ENCODE results near the gene MYO3B.

Gene MYO3B

DNA sequence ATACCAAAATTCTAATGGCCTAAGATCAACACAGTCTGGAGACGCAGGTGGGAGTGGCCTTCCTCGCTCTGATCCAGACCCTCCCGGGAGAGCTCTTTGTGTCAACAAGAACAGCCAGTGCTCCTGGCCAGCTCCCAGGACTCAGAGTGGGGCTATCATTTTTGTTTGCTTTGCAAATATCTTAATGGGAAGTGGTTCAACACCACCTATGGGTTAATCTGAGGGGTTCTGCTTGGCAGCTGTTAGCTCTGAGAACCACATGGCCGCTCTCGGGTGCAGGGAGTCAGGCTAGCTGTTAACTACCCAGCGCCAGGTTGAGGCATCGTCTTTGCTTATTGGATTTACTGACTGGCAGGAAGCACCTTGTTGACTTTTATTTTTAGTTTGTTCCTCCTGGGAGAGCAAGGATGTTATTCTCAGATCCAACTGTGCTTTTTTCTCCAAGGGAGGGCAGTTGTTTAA is 352.4 kb downstream of the MYO3B start:
- no peak overlapping the region for H3K4me3 ChIP-seq (ENCODE audit: low read depth, low read length)
- TF ChIP-seq, protein P1, sequence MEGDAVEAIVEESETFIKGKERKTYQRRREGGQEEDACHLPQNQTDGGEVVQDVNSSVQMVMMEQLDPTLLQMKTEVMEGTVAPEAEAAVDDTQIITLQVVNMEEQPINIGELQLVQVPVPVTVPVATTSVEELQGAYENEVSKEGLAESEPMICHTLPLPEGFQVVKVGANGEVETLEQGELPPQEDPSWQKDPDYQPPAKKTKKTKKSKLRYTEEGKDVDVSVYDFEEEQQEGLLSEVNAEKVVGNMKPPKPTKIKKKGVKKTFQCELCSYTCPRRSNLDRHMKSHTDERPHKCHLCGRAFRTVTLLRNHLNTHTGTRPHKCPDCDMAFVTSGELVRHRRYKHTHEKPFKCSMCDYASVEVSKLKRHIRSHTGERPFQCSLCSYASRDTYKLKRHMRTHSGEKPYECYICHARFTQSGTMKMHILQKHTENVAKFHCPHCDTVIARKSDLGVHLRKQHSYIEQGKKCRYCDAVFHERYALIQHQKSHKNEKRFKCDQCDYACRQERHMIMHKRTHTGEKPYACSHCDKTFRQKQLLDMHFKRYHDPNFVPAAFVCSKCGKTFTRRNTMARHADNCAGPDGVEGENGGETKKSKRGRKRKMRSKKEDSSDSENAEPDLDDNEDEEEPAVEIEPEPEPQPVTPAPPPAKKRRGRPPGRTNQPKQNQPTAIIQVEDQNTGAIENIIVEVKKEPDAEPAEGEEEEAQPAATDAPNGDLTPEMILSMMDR (IDR thresholded peaks at IDR 0.05; ENCODE audit: low read depth, low read length, missing control alignments) = no peak
- no peak for DNase-seq (ENCODE audit: low read depth)

DNA sequence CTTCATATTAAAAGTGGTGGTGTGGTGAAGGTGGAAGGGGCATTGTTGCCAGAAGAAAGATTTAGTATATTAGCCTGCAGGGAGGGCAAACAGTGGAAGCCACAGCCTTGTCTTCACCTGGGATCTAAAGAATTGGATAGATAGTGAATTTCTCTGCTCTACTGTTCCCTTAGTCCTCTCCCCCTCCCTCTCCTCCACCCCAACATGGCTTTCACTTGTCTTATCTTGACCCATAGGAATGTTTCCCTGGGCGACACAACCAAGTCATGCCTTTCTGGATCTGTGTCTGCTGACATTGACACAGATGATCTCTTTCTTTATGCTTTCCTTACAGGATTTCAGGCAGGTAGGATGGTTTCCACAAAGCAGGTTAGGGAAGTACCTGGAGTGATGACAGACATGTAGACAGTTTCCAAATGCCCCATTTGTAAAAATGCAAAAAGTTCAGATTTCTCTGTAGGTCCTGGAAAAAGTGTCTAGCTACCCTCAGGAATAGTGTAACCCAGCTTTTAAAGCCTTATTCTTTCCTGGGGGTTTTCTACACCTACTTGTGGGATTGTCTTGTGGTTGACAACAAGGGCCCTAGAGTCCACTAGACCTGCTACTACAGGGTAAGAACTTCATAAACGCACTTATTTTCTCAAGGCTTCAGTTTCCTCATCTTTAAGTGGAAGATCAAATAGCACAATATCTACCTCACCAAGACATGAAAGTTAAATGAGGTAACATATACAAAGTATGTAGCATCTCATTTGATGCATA is 353.0 kb downstream of the MYO3B start:
- DNase-seq (ENCODE audit: low read depth) = no peak

DNA sequence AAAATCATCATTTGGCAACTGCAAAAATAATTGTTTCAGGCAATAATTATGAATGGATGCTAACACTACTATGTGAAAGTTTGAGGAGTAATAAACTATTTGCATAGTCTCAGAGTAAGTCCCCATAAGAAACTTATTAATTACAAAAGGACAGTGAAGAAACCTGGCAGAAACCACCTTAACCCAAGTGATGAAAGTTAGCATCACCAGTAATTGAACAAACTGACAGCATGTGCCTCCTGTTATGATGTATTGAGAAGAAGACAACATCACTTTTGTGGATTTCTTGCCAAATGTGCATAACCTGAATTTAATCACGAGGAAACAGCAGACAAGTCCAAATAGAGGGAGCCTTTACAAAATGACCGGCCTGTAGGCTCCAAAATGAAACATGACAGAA is 353.9 kb downstream of the MYO3B start:
- H3K4me3 ChIP-seq (ENCODE audit: low read depth, low read length) = no peak overlapping the region
- no peak for DNase-seq (ENCODE audit: low read depth)
- TF ChIP-seq, protein P1 (IDR thresholded peaks at IDR 0.05; ENCODE audit: low read depth, low read length, missing control alignments) = no peak

More for the DNA sequence above, 353.0 kb downstream of the MYO3B start:
- TF ChIP-seq, protein P1 (IDR thresholded peaks at IDR 0.05; ENCODE audit: low read depth, low read length, missing control alignments) = no peak
- H3K4me3 ChIP-seq (ENCODE audit: low read depth, low read length) = no peak overlapping the region

DNA sequence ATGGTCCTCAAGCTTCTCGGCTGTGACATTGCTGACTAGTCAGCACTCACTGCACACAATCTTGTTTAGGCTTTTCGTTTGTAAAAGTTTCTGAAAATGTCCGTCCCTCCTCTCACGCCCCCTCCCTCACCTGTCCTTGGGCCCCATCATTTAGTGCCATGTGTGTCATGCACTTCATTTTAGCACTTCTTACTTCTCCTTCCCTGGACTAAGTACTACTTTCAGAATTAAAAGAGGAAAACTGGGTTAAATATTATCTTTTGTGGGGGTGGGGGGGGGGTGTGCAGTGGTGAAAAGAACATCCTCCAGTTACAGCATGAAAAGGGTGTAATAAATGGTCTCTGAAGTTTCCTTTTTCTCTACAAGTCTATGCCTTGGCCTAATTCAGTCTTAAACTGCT is 355.2 kb downstream of the MYO3B start:
- DNase-seq (ENCODE audit: low read depth) = no peak
- H3K4me3 ChIP-seq (ENCODE audit: low read depth, low read length) = no peak overlapping the region
- TF ChIP-seq, protein P1 (IDR thresholded peaks at IDR 0.05; ENCODE audit: low read depth, low read length, missing control alignments) = no peak

DNA sequence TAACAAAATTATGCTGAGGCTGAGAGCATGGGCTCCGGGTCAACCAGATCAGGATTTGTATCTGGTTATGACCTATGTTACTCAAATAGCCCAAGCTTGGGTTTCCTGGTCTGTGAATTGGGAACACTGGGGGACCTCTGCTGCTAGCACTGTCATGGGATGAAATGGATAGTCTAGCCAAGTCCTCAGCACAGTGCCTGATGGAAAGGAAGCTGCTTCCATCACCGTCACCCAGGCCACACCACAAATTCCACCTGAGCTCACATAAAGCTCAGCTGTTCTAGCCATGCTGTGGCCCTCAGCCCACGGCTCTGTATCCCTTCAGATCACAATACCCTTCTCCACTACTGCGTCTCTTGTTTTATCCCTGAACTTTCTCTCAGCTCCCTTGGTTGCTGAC is 357.6 kb downstream of the MYO3B start:
- no peak overlapping the region for H3K4me3 ChIP-seq (ENCODE audit: low read depth, low read length)
- TF ChIP-seq, protein P1 (IDR thresholded peaks at IDR 0.05; ENCODE audit: low read depth, low read length, missing control alignments) = no peak
- DNase-seq (ENCODE audit: low read depth) = no peak

DNA sequence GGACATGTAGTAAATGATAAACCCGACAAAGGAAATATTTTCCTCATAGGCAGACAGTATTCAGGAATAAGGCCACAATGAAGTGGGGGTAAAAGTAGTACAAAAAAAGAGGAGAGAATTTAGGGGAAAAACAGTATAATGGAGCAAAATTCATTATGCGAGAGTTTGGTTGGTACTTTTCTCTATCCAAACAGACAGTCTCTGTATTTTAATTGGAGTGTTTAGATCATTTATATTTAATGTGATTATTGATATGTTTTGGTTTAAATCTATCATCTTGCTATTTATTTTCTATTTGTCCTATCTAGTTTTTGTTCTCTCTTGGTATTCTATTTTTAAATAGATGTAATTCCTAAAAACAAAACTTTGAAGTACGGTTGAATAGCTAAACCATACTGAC is 366.9 kb downstream of the MYO3B start:
- no peak for DNase-seq (ENCODE audit: low read depth)
- TF ChIP-seq, protein P1 (IDR thresholded peaks at IDR 0.05; ENCODE audit: low read depth, low read length, missing control alignments) = no peak
- H3K4me3 ChIP-seq (ENCODE audit: low read depth, low read length) = no peak overlapping the region

DNA sequence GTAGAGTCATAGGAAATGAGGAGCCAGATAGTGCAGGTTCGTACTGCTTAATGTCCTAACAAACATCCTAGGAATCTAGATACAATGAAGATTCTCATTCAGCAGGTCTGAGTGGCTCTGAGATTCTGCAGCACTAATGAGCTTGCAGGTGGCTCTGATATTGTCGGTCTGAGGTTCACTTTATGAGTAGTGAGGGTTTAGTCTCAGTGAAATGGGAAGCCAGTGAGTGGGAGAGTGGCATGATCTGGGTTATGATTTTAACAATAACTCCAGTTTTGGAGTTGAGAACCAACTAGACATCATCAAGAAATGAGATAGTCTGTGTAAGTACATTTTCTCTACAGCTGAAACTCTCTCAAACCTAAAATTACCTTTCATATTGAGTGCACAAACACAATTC is 370.4 kb downstream of the MYO3B start:
- DNase-seq (ENCODE audit: low read depth) = no peak
- H3K4me3 ChIP-seq (ENCODE audit: low read depth, low read length) = no peak overlapping the region
- TF ChIP-seq, protein P1 (IDR thresholded peaks at IDR 0.05; ENCODE audit: low read depth, low read length, missing control alignments) = no peak
